Adrenal gland (tissue), 5 donors: Measurements from ENCODE around the gene EBF3.

ENCODE experiments used
- POLR2A ChIP-seq, 2 donors: fragments of 450-650 bp; IDR thresholded peaks; one replicate each; pipeline ENCODE4 v1.6.1; 2017; ENCODE audit warnings: antibody characterized with exemption in 2 of 2, mild to moderate bottlenecking in 2 of 2, moderate library complexity in 1 of 2
- TF ChIP-seq, protein P1 (sequence below), 6 experiments: fragments of 450-650 bp in 4 of 6; fragments of 200-600 bp in 2 of 6; sonication (generic) in 1 of 6; IDR thresholded peaks; 1 replicate in 5 of 6; 2 replicates in 1 of 6; pipeline versions ENCODE4 v1.5.1 to v1.8.0; 2016 to 2021; ENCODE audit warnings: antibody characterized with exemption in 6 of 6, mild to moderate bottlenecking in 2 of 6, moderate library complexity in 1 of 6
- donor health status: DM: no; HTN: no; CAD: no.

DNA sequence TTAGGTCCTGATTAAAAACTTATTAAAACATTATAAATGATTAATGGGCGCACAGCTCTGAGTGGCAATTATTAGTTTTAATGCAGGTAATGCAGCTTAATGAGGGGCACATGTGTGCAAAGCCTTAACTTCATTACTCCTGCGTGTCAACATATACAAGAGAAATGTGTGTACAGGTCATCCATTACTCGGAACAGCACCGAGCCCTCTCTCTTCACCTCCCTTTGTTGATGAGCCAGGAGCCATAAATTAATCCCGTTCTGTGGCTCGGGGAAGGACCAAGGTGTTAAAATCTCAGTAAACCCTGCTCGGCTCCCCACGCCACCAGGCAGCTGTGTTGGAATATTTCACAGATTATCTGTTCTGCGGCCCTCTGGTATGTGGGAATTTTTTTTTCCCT lies 77.8 kb downstream of the EBF3 start:
- TF ChIP-seq, protein P1, sequence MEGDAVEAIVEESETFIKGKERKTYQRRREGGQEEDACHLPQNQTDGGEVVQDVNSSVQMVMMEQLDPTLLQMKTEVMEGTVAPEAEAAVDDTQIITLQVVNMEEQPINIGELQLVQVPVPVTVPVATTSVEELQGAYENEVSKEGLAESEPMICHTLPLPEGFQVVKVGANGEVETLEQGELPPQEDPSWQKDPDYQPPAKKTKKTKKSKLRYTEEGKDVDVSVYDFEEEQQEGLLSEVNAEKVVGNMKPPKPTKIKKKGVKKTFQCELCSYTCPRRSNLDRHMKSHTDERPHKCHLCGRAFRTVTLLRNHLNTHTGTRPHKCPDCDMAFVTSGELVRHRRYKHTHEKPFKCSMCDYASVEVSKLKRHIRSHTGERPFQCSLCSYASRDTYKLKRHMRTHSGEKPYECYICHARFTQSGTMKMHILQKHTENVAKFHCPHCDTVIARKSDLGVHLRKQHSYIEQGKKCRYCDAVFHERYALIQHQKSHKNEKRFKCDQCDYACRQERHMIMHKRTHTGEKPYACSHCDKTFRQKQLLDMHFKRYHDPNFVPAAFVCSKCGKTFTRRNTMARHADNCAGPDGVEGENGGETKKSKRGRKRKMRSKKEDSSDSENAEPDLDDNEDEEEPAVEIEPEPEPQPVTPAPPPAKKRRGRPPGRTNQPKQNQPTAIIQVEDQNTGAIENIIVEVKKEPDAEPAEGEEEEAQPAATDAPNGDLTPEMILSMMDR (IDR thresholded peaks at IDR 0.05): no peak
- no peak for TF ChIP-seq POLR2A (IDR thresholded peaks at IDR 0.05)
